HL-60 (cell line): ENCODE results near the gene FARP1.

Source experiments
- DNase-seq, 2 experiments: peaks; one replicate each; pipeline ENCODE4 v3.0.0-alpha.2; 2010 to 2020; ENCODE audit warnings: low read depth in 1 of 2, low spot score in 1 of 2
- H3K27ac ChIP-seq: fragments of 250-450 bp; sonication (Bioruptor Pico); replicated peaks from 2 replicates; pipeline ENCODE4 v1.5.1; 2020; ENCODE audit warnings: mild to moderate bottlenecking, moderate library complexity
- H3K27me3 ChIP-seq: fragments of 250-450 bp; sonication (Bioruptor Pico); 2 replicates; pipeline ENCODE4 v1.5.1; 2021; ENCODE audit warnings: mild to moderate bottlenecking, moderate library complexity; ENCODE audit not compliant: insufficient read depth, poor library complexity, severe bottlenecking
- H3K4me3 ChIP-seq: replicated peaks from 2 replicates; pipeline ENCODE4 v1.5.1; 2011; ENCODE audit warnings: mild to moderate bottlenecking, control low read depth, low read length; ENCODE audit not compliant: insufficient read depth
- GABPA ChIP-seq: IDR thresholded peaks from 2 replicates; pipeline ENCODE4 v1.6.1; 2012; ENCODE audit warnings: low read depth
- POLR2AphosphoS5 ChIP-seq: IDR thresholded peaks from 2 replicates; pipeline ENCODE4 v1.6.1; 2012; ENCODE audit warnings: low read depth
- SPI1 ChIP-seq: IDR thresholded peaks from 2 replicates; pipeline ENCODE4 v1.6.1; 2012; ENCODE audit warnings: low read depth, mild to moderate bottlenecking, borderline replicate concordance
- TF ChIP-seq, protein P1 (sequence below): IDR thresholded peaks from one replicate; pipeline ENCODE4 v1.5.1; 2011; ENCODE audit warnings: low read length, control low read depth, inconsistent platforms; ENCODE audit not compliant: insufficient read depth
- TF ChIP-seq, protein P2 (sequence below): IDR thresholded peaks from 2 replicates; pipeline ENCODE4 v1.6.1; 2012; ENCODE audit warnings: low read depth; ENCODE audit not compliant: insufficient replicate concordance

Gene FARP1

GRCh38 chr13:98423417-98423816, 280.5 kb downstream of the FARP1 start:
- H3K4me3 ChIP-seq, result no peak overlapping the region
- H3K27me3 ChIP-seq, result peaks cover 3% of the 10 kb centered on the region
- DNase-seq, result no peak
- TF ChIP-seq, protein P1, sequence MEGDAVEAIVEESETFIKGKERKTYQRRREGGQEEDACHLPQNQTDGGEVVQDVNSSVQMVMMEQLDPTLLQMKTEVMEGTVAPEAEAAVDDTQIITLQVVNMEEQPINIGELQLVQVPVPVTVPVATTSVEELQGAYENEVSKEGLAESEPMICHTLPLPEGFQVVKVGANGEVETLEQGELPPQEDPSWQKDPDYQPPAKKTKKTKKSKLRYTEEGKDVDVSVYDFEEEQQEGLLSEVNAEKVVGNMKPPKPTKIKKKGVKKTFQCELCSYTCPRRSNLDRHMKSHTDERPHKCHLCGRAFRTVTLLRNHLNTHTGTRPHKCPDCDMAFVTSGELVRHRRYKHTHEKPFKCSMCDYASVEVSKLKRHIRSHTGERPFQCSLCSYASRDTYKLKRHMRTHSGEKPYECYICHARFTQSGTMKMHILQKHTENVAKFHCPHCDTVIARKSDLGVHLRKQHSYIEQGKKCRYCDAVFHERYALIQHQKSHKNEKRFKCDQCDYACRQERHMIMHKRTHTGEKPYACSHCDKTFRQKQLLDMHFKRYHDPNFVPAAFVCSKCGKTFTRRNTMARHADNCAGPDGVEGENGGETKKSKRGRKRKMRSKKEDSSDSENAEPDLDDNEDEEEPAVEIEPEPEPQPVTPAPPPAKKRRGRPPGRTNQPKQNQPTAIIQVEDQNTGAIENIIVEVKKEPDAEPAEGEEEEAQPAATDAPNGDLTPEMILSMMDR, result no peak
- TF ChIP-seq, protein P2, sequence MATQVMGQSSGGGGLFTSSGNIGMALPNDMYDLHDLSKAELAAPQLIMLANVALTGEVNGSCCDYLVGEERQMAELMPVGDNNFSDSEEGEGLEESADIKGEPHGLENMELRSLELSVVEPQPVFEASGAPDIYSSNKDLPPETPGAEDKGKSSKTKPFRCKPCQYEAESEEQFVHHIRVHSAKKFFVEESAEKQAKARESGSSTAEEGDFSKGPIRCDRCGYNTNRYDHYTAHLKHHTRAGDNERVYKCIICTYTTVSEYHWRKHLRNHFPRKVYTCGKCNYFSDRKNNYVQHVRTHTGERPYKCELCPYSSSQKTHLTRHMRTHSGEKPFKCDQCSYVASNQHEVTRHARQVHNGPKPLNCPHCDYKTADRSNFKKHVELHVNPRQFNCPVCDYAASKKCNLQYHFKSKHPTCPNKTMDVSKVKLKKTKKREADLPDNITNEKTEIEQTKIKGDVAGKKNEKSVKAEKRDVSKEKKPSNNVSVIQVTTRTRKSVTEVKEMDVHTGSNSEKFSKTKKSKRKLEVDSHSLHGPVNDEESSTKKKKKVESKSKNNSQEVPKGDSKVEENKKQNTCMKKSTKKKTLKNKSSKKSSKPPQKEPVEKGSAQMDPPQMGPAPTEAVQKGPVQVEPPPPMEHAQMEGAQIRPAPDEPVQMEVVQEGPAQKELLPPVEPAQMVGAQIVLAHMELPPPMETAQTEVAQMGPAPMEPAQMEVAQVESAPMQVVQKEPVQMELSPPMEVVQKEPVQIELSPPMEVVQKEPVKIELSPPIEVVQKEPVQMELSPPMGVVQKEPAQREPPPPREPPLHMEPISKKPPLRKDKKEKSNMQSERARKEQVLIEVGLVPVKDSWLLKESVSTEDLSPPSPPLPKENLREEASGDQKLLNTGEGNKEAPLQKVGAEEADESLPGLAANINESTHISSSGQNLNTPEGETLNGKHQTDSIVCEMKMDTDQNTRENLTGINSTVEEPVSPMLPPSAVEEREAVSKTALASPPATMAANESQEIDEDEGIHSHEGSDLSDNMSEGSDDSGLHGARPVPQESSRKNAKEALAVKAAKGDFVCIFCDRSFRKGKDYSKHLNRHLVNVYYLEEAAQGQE, result no peak
- TF ChIP-seq SPI1 (no peak), POLR2AphosphoS5 (no peak), GABPA (no peak)
- H3K27ac ChIP-seq, result no peak overlapping the region

DNA sequence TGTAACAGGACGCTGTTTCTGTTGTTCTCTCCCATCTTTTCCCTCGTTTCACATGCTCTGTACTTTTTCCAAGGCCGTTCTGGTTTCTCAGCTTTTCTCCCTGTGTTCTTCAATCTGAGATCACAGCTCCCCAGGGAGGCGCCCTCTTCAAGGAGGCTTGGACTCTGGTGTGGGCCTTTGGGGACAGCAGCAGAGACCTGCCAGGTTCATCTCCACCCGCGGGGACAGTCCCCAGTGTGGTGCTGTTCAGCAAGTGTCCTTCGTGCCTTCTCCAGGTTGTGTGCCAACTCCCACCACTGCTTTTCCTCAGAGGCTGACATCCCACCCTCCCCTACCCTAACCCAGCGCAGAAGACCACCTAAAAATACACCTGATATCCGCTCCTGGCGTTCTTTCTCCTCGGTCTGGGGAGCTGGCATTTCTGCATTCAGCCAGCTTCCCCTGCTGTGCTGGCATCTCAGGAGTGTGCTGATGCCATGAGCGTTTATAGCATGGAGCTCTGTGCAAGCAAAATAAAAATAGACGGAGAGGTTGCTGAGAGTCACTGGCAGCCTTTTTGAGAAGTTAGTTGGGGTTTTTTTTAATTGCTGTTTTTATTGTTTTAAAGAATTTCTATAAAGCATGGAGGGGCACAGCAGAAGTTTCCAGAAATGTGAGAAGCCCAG, 284.6 kb downstream of the FARP1 start:
- H3K4me3 ChIP-seq, result no peak overlapping the region

DNA sequence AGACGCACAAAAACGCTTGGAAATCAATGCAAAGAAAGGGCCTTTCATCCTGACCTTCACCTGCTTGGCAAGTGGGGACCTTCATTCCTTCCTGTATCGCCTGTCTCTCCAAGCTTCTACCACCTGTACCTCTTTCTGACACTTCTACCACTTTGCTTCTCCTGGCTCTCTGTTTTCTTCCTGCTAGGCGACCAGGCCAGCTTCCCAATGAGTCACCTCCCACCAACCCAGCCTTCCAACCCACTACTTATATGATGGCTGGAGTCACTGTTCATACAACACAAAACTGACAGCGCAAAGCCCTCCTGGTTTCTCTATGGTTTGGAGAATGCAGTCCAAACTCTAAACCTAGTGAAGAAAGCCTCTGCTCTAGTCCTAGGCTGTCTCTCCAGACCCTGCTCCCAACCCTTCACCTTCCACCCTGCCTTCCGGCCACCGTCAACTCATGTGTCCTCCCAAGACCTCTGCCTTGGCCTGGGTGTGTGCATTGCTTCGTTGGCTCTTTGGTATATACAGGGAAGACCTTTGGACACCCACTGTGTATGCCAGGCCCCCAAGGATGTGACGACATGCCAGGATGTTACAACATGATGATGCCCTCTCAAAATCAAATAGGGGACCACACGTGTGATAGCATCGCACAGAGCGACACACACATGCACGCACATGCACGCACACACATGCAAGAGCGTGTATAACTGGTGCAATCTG, 285.5 kb downstream of the FARP1 start:
- Histone ChIP-seq H3K27ac (no peak overlapping the region), H3K27me3 (peaks cover 15% of the 10 kb centered on the region), H3K4me3 (no peak overlapping the region)
- no peak for TF ChIP-seq SPI1
- TF ChIP-seq, protein P1, result no peak
- no peak for TF ChIP-seq POLR2AphosphoS5
- TF ChIP-seq GABPA, result no peak
- TF ChIP-seq, protein P2, result no peak
- no peak for DNase-seq

More for the DNA sequence above, 284.6 kb downstream of the FARP1 start:
- Histone ChIP-seq H3K27me3 (peaks cover 15% of the 10 kb centered on the region), H3K27ac (no peak overlapping the region)
- TF ChIP-seq, protein P1, result no peak
- TF ChIP-seq POLR2AphosphoS5, result no peak
- DNase-seq, result no peak
